Stimulated activated CD4-positive, alpha-beta T cell treated with anti-CD3 and anti-CD28 coated beads, Interleukin-15, amount 100 ng/mL, for 48 hours (primary cell): ENCODE results near the gene ATP8B1.

Experiments used
- DNase-seq, 2 donors: peaks; one replicate each; pipeline ENCODE4 v3.0.0-alpha.2; 2020; ENCODE audit warnings: low read depth in 2 of 2

The ATP8B1 gene

GRCh38 chr18:57819119-57819518 lies 16.0 kb upstream of the ATP8B1 start:
- no peak for DNase-seq

- no peak for DNase-seq
Observed at GRCh38 chr18:57816208-57816954, 13.3 kb upstream of the ATP8B1 start.

GRCh38 chr18:57814555-57814954 lies 11.4 kb upstream of the ATP8B1 start:
- no peak for DNase-seq

- no peak for DNase-seq
Observed at GRCh38 chr18:57813245-57813644, 10.1 kb upstream of the ATP8B1 start.

- DNase-seq: no peak
Observed at GRCh38 chr18:57812126-57812477, 9.0 kb upstream of the ATP8B1 start.

GRCh38 chr18:57811477-57812125 lies 8.5 kb upstream of the ATP8B1 start:
- DNase-seq: no peak

- DNase-seq: no peak
Observed at GRCh38 chr18:57809190-57809589, 6.1 kb upstream of the ATP8B1 start.

GRCh38 chr18:57807336-57808117 lies 4.4 kb upstream of the ATP8B1 start:
- no peak for DNase-seq

GRCh38 chr18:57806978-57807285 lies 3.8 kb upstream of the ATP8B1 start:
- DNase-seq: no peak

- DNase-seq: no peak
Observed at GRCh38 chr18:57806201-57806977, 3.3 kb upstream of the ATP8B1 start.

- DNase-seq: no peak
Observed at GRCh38 chr18:57805117-57805516, 2.0 kb upstream of the ATP8B1 start.

GRCh38 chr18:57804557-57804956 lies 1.4 kb upstream of the ATP8B1 start:
- no peak for DNase-seq

GRCh38 chr18:57802213-57803102 lies 657 bp downstream of the ATP8B1 start:
- no peak for DNase-seq

GRCh38 chr18:57801761-57802212 lies 1.3 kb downstream of the ATP8B1 start:
- DNase-seq: no peak

GRCh38 chr18:57801325-57801724 lies 1.8 kb downstream of the ATP8B1 start:
- DNase-seq: no peak

- no peak for DNase-seq
Observed at GRCh38 chr18:57798713-57799373, 4.3 kb downstream of the ATP8B1 start.

- no peak for DNase-seq
Observed at GRCh38 chr18:57797209-57797651, 5.9 kb downstream of the ATP8B1 start.

- no peak for DNase-seq
Observed at GRCh38 chr18:57794951-57795728, 8.0 kb downstream of the ATP8B1 start.

GRCh38 chr18:57793302-57793986 lies 9.7 kb downstream of the ATP8B1 start:
- DNase-seq: no peak
